Gastroesophageal sphincter (tissue), 3 donors: ENCODE measurements around the gene RPL13.

Source experiments
- CTCF ChIP-seq, 4 experiments: fragments of 200-600 bp in 2 of 4; fragments of 450-650 bp in 2 of 4; sonication (generic) in 1 of 4; IDR thresholded peaks; one replicate each; pipeline ENCODE4 v1.5.1; 2017 to 2019; ENCODE audit warnings: antibody characterized with exemption in 4 of 4, mild to moderate bottlenecking in 2 of 4, moderate library complexity in 2 of 4
- EP300 ChIP-seq: sonication (generic); formaldehyde crosslinking; IDR thresholded peaks from one replicate; pipeline ENCODE4 v1.6.1; 2017; ENCODE audit warnings: antibody characterized with exemption, mild to moderate bottlenecking
- POLR2A ChIP-seq, 2 donors: fragments of 450-650 bp; IDR thresholded peaks; one replicate each; pipeline ENCODE4 v1.6.1; 2017; ENCODE audit warnings: antibody characterized with exemption in 2 of 2, mild to moderate bottlenecking in 2 of 2, moderate library complexity in 1 of 2

GRCh38 chr16:89555265-89555664 is 5.2 kb upstream of the RPL13 start:
- no peak for TF ChIP-seq POLR2A (IDR thresholded peaks at IDR 0.05)
- TF ChIP-seq CTCF (IDR thresholded peaks at IDR 0.05), result no peak
- TF ChIP-seq EP300, result no peak
